SK-N-SH (cell line): ENCODE measurements around the gene HCST. TPM values are rescaled to one million over a fixed set of nuclear protein-coding genes. Genes with fewer than 3 reads are reported as not detected.

ENCODE experiments used
- CTCF ChIA-PET: fragments of 300-600, 350-600 bp; formaldehyde crosslinking; extraction: SDS; loops from one replicate; lab custom pipeline; 2021; lab: Yijun Ruan, JAX
- POLR2A ChIA-PET: fragments of 350-600 bp; sonication (Branson Sonifier 250); formaldehyde crosslinking; extraction: SDS; loops from one replicate; lab custom pipeline; 2020; ENCODE audit warnings: antibody characterized with exemption, inconsistent platforms; lab: Yijun Ruan, JAX
- DNase-seq: peaks from one replicate; pipeline ENCODE4 v3.0.0; 2012
- H2AFZ ChIP-seq: fragments of 200-600 bp; sonication (generic); 2 replicates; pipeline ENCODE4 v1.8.1; 2016; ENCODE audit warnings: antibody characterized with exemption, mild to moderate bottlenecking, low read depth
- H3F3A ChIP-seq: fragments of 200-600 bp; sonication (generic); replicated peaks from 2 replicates; pipeline ENCODE3; 2016; ENCODE audit warnings: antibody characterized with exemption, mild to moderate bottlenecking; ENCODE audit not compliant: insufficient read depth
- H3K27ac ChIP-seq, 2 experiments: fragments of 200-500 bp in 1 of 2; fragments of 200-600 bp in 1 of 2; sonication (Bioruptor generic) in 1 of 2; sonication (generic), shearing (Covaris generic) in 1 of 2; 2 replicates each; pipeline versions ENCODE4 v1.5.1 to v1.6.1; 2014 to 2016; ENCODE audit warnings: low read depth in 2 of 2, inconsistent platforms in 1 of 2, low read length in 1 of 2, mild to moderate bottlenecking in 1 of 2, mixed read lengths in 1 of 2
- H3K27me3 ChIP-seq: fragments of 200-600 bp; sonication (generic), shearing (Covaris generic); 2 replicates; pipeline ENCODE4 v1.6.1; 2016; ENCODE audit warnings: mixed run types; ENCODE audit not compliant: insufficient read depth
- H3K36me3 ChIP-seq, 2 experiments: fragments of 200-500 bp in 1 of 2; fragments of 200-600 bp in 1 of 2; sonication (Bioruptor generic) in 1 of 2; sonication (generic) in 1 of 2; replicated peaks in 1 of 2; 2 replicates each; pipeline versions ENCODE3 to v1.5.1; 2014 to 2016; ENCODE audit warnings: low read length in 1 of 2, mild to moderate bottlenecking in 1 of 2; ENCODE audit not compliant: insufficient read depth in 2 of 2, control insufficient read depth in 1 of 2
- H3K4me1 ChIP-seq, 2 experiments: fragments of 200-500 bp in 1 of 2; fragments of 200-600 bp in 1 of 2; sonication (Bioruptor generic) in 1 of 2; sonication (generic), shearing (Covaris generic) in 1 of 2; 2 replicates each; pipeline versions ENCODE4 v1.5.1 to v1.6.1; 2014 to 2016; ENCODE audit warnings: low read depth in 1 of 2, low read length in 1 of 2, mixed run types in 1 of 2; ENCODE audit not compliant: insufficient read depth in 2 of 2, control insufficient read depth in 1 of 2
- H3K4me2 ChIP-seq: fragments of 200-600 bp; sonication (generic), shearing (Covaris generic); 2 replicates; pipeline ENCODE4 v1.6.1; 2017; ENCODE audit warnings: mixed run types
- H3K4me3 ChIP-seq, 2 experiments: fragments of 200-500 bp in 1 of 2; fragments of 200-600 bp in 1 of 2; sonication (Bioruptor generic) in 1 of 2; sonication (generic), shearing (Covaris generic) in 1 of 2; 2 replicates each; pipeline versions ENCODE4 v1.5.1 to v1.8.1; 2014 to 2016; ENCODE audit warnings: low read depth in 2 of 2, inconsistent platforms in 1 of 2, low read length in 1 of 2, mild to moderate bottlenecking in 1 of 2, mixed read lengths in 1 of 2, moderate library complexity in 1 of 2
- H3K79me2 ChIP-seq: fragments of 200-600 bp; sonication (generic); 2 replicates; pipeline ENCODE4 v1.8.1; 2017; ENCODE audit warnings: mild to moderate bottlenecking; ENCODE audit not compliant: insufficient read depth
- H3K9ac ChIP-seq: fragments of 200-600 bp; sonication (generic); 2 replicates; pipeline ENCODE4 v1.6.1; 2017; ENCODE audit warnings: mixed run types
- H3K9me2 ChIP-seq: fragments of 200-600 bp; sonication (generic); 2 replicates; pipeline ENCODE4 v1.6.1; 2017; ENCODE audit warnings: mixed run types
- H3K9me3 ChIP-seq: fragments of 200-600 bp; sonication (generic); 2 replicates; pipeline ENCODE4 v1.6.1; 2017; ENCODE audit warnings: mixed run types, mild to moderate bottlenecking, moderate library complexity
- H4K20me1 ChIP-seq: fragments of 200-600 bp; sonication (generic); 2 replicates; pipeline ENCODE4 v1.6.1; 2017; ENCODE audit warnings: mild to moderate bottlenecking, mixed run types; ENCODE audit not compliant: insufficient read depth
- CHD2 ChIP-seq: fragments of 150-350 bp; IDR thresholded peaks from 2 replicates; pipeline ENCODE4 v1.6.1; 2018; ENCODE audit warnings: low read length; ENCODE audit not compliant: partially characterized antibody
- EZH2phosphoT487 ChIP-seq: fragments of 200-600 bp; sonication (generic); IDR thresholded peaks from 2 replicates; pipeline ENCODE4 v1.6.1; 2017; ENCODE audit warnings: low read depth, mixed run types, mild to moderate bottlenecking, antibody characterized with exemption, moderate library complexity, borderline replicate concordance
- FOSL2 ChIP-seq: IDR thresholded peaks from 2 replicates; pipeline ENCODE4 v1.4.0; 2012; ENCODE audit warnings: low read depth, mild to moderate bottlenecking, moderate library complexity, borderline replicate concordance
- GATA2 ChIP-seq: sonication (generic); formaldehyde crosslinking; IDR thresholded peaks from 2 replicates; pipeline ENCODE4 v1.5.0; 2020; ENCODE audit warnings: mild to moderate bottlenecking, missing genetic modification reagents
- MAX ChIP-seq: IDR thresholded peaks from 2 replicates; pipeline ENCODE4 v1.4.0; 2012; ENCODE audit warnings: low read depth
- MXI1 ChIP-seq: IDR thresholded peaks from 2 replicates; pipeline ENCODE4 v1.6.1; 2012; ENCODE audit warnings: mild to moderate bottlenecking, low read depth, low read length, improper control_type of control experiment
- NRF1 ChIP-seq: IDR thresholded peaks from 2 replicates; pipeline ENCODE4 v1.6.1; 2012; ENCODE audit warnings: low read depth, mild to moderate bottlenecking, low read length
- PBX3 ChIP-seq: IDR thresholded peaks from 2 replicates; pipeline ENCODE4; 2012
- POLR2AphosphoS5 ChIP-seq: IDR thresholded peaks from 2 replicates; pipeline ENCODE4 v1.6.1; 2012; ENCODE audit warnings: low read depth, low read length
- SIN3A ChIP-seq: IDR thresholded peaks from 2 replicates; pipeline ENCODE4 v1.6.1; 2012; ENCODE audit warnings: low read depth, mild to moderate bottlenecking, low read length, moderate library complexity, borderline replicate concordance
- TEAD4 ChIP-seq: IDR thresholded peaks from 2 replicates; pipeline ENCODE4 v1.4.0; 2012; ENCODE audit warnings: mild to moderate bottlenecking, borderline replicate concordance; ENCODE audit not compliant: insufficient read depth
- USF1 ChIP-seq: IDR thresholded peaks from 2 replicates; pipeline ENCODE4 v1.4.0; 2012; ENCODE audit warnings: low read depth, borderline replicate concordance
- WGBS: methylation state at CpG from one replicate; pipeline ENCODE4 v1.1.6; 2017; ENCODE audit warnings: low lambda C conversion rate; 5-methylcytosine and 5-hydroxymethylcytosine counted together
- polyA plus RNA-seq, 3 experiments: library from polyadenylated mRNA; depleted of rRNA; stranded (reverse); fragments of >200 nt; gene quantifications; 2 replicates each; pipeline ENCODE4 v1.2.3, GENCODE V29; 2012

The HCST gene
- polyA plus RNA-seq, 1 of the 3 experiments (the other 2 are of a cell fraction): 0.59 TPM

- Histone ChIP-seq H3K9ac (no peak overlapping the region), H3K4me3 (peak overlapping the region; percentile 52 to 60), H3K79me2 (no peaks in the 10 kb centered on the region), H4K20me1 (no peaks in the 10 kb centered on the region), H3K27me3 (no peaks in the 10 kb centered on the region), H3K27ac (peak overlapping the region in 1 of 2 experiments; percentile 75; a peak in 2 of 4 replicates), H3K9me2 (no peaks in the 10 kb centered on the region), H2AFZ (peak overlapping the region; percentile 76; the same call in 1 of the 2 replicates), H3F3A (no peaks in the 10 kb centered on the region), H3K36me3 (no peaks in the 10 kb centered on the region), H3K4me2 (peak overlapping the region; percentile 96), H3K9me3 (no peaks in the 10 kb centered on the region), H3K4me1 (peaks cover 7 to 11% of the 10 kb centered on the region in 2 experiments; a peak in 2 of 4 replicates)
- TF ChIP-seq EZH2phosphoT487 (no peak), NRF1 (no peak), TEAD4 (no peak), USF1 (no peak), CHD2 (no peak), POLR2AphosphoS5 (no peak), MXI1 (no peak), PBX3 (no peak), GATA2 (CRISPR knock-in tag) (no peak), SIN3A (no peak), FOSL2 (no peak), MAX (no peak)
- ChIA-PET POLR2A (interaction anchor here (0.7 to 1.4 kb wide), 6 partner anchors 14 to 185 kb away, joined by 3 to 7 read pairs (median 4); partner anchors contain the start of genes LIN37 and THAP8), CTCF (interaction anchor here (0.6 to 4.2 kb wide), 4 partner anchors 13 to 139 kb away, joined by 3 to 18 read pairs (median 4); partner anchors contain the start of gene NFKBID)
- WGBS: 2% methylated on average over 11 of the region's 15 CpGs
- DNase-seq: no peak
These were observed 33.5 kb upstream of the HCST start for GRCh38 chr19:35868823-35869326.
